Suprapubic skin (tissue), 4 donors: Measurements from ENCODE around the gene CCDC57. TPM values are rescaled to one million over a fixed set of nuclear protein-coding genes. Genes with fewer than 3 reads are reported as not detected.

Experiments
- DNase-seq, 2 donors: peaks; one replicate each; pipeline ENCODE4 v3.0.0-alpha.2; 2019; ENCODE audit warnings: low spot score in 2 of 2
- H3K27ac ChIP-seq: fragments of 200-600 bp; sonication (generic); one replicate; pipeline ENCODE4 v1.5.1; 2019
- H3K27me3 ChIP-seq: fragments of 200-600 bp; sonication (generic); one replicate; pipeline ENCODE4 v1.5.1; 2019
- H3K36me3 ChIP-seq: fragments of 200-600 bp; sonication (generic); one replicate; pipeline ENCODE4 v1.5.1; 2019
- H3K4me1 ChIP-seq: fragments of 200-600 bp; sonication (generic); one replicate; pipeline ENCODE4 v1.5.1; 2019
- H3K4me3 ChIP-seq: fragments of 200-600 bp; sonication (generic); one replicate; pipeline ENCODE4 v1.5.1; 2019; ENCODE audit warnings: mild to moderate bottlenecking
- H3K9me3 ChIP-seq: fragments of 200-600 bp; sonication (generic); one replicate; pipeline ENCODE4 v1.5.1; 2019
- EP300 ChIP-seq: sonication (generic); formaldehyde crosslinking; IDR thresholded peaks from one replicate; pipeline ENCODE4 v1.6.1; 2017; ENCODE audit warnings: antibody characterized with exemption
- POLR2A ChIP-seq, 2 donors: fragments of 450-650 bp; IDR thresholded peaks; one replicate each; pipeline ENCODE4 v1.6.1; 2017; ENCODE audit warnings: antibody characterized with exemption in 2 of 2, mild to moderate bottlenecking in 2 of 2, moderate library complexity in 2 of 2
- POLR2AphosphoS5 ChIP-seq, 3 donors: sonication (generic); formaldehyde crosslinking; IDR thresholded peaks; one replicate each; pipeline ENCODE4 v1.6.1; 2017; ENCODE audit warnings: antibody characterized with exemption in 3 of 3
- WGBS: methylation state at CpG from one replicate; pipeline ENCODE4 v1.1.5; 2018; 5-methylcytosine and 5-hydroxymethylcytosine counted together
- total RNA-seq, 4 donors: library from RNA; depleted of rRNA; stranded (reverse); fragments of >200 nt; gene quantifications; one replicate each; pipeline ENCODE4 v1.1.0, GENCODE V29; 2016
- TF ChIP-seq, protein P1 (sequence below), 2 donors: fragments of 200-600 bp in 1 of 2; fragments of 450-650 bp in 1 of 2; sonication (generic) in 1 of 2; IDR thresholded peaks; one replicate each; pipeline ENCODE4 v1.5.1; 2016 to 2019; ENCODE audit warnings: antibody characterized with exemption in 2 of 2, mild to moderate bottlenecking in 1 of 2, moderate library complexity in 1 of 2

The CCDC57 gene
- total RNA-seq, 4 donors from 2014 or later: 16.1 to 29.8 (median 20.3) TPM

- H3K4me3 ChIP-seq: no peak overlapping the region
- no peaks in the 10 kb centered on the region for H3K4me1 ChIP-seq
- H3K9me3 ChIP-seq: no peaks in the 10 kb centered on the region
- DNase-seq: no peak
- H3K27ac ChIP-seq: no peak overlapping the region
- H3K36me3 ChIP-seq: peaks cover 22% of the 10 kb centered on the region
- WGBS: 95% methylated on average over 15 of the region's 15 CpGs
- TF ChIP-seq EP300: no peak
- TF ChIP-seq POLR2AphosphoS5 (IDR thresholded peaks at IDR 0.05): no peak
- no peak for TF ChIP-seq POLR2A (IDR thresholded peaks at IDR 0.05)
- TF ChIP-seq, protein P1, sequence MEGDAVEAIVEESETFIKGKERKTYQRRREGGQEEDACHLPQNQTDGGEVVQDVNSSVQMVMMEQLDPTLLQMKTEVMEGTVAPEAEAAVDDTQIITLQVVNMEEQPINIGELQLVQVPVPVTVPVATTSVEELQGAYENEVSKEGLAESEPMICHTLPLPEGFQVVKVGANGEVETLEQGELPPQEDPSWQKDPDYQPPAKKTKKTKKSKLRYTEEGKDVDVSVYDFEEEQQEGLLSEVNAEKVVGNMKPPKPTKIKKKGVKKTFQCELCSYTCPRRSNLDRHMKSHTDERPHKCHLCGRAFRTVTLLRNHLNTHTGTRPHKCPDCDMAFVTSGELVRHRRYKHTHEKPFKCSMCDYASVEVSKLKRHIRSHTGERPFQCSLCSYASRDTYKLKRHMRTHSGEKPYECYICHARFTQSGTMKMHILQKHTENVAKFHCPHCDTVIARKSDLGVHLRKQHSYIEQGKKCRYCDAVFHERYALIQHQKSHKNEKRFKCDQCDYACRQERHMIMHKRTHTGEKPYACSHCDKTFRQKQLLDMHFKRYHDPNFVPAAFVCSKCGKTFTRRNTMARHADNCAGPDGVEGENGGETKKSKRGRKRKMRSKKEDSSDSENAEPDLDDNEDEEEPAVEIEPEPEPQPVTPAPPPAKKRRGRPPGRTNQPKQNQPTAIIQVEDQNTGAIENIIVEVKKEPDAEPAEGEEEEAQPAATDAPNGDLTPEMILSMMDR (IDR thresholded peaks at IDR 0.05): no peak
- no peaks in the 10 kb centered on the region for H3K27me3 ChIP-seq
Observed at GRCh38 chr17:82186221-82186620, 26.4 kb downstream of the CCDC57 start.

- TF ChIP-seq POLR2AphosphoS5 (IDR thresholded peaks at IDR 0.05): no peak
- no peaks in the 10 kb centered on the region for H3K4me1 ChIP-seq
- no peaks in the 10 kb centered on the region for H3K9me3 ChIP-seq
- H3K36me3 ChIP-seq: peaks cover 31% of the 10 kb centered on the region
- no peak overlapping the region for H3K4me3 ChIP-seq
- H3K27me3 ChIP-seq: no peaks in the 10 kb centered on the region
- no peak for DNase-seq
- 66% methylated on average over 5 of the region's 5 CpGs for WGBS
- H3K27ac ChIP-seq: no peak overlapping the region
Observed at GRCh38 chr17:82184761-82185160, 27.9 kb downstream of the CCDC57 start.

DNA sequence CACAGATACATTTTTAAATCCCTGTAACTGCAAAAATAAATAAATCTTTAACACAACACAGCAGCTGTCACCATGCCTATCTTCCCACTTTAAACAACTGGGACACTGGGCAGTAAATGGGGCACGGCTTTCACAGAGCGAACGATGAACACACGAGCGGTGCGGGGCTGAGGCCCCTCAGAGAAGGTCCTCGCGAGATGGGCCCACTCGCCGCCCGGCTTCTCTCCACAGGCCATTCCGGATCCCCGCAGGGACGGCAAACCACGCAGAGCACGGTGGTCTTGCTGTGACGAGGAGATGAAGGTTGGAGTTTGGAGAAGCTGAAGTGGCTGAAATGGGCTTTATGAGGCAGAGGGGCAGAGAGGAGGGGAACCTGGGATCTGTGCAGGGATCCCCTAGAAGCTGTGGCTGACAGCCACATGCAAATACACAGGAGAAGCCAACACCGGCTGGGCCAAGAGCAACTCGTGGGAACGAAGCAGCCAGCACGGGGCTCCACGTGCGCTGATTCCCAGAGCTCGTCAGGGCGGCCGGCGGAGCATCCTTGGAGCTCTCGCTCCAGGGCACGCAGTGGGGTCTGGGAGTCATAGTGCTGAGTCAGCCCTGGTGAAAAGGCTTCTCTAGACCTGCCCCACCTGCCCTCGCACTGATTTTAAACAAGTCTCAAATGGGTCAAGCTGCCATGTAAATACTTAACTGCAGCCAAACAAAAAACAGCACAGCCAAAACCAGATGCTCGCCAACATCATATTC, 31.7 kb downstream of the CCDC57 start:
- no peak for DNase-seq
- Histone ChIP-seq H3K4me1 (no peaks in the 10 kb centered on the region), H3K9me3 (no peaks in the 10 kb centered on the region), H3K27me3 (no peaks in the 10 kb centered on the region), H3K27ac (no peak overlapping the region), H3K4me3 (no peak overlapping the region), H3K36me3 (peaks cover 35% of the 10 kb centered on the region)
- 94% methylated on average over 31 of the region's 31 CpGs for WGBS
- no peak for TF ChIP-seq POLR2AphosphoS5 (IDR thresholded peaks at IDR 0.05)
- TF ChIP-seq POLR2A (IDR thresholded peaks at IDR 0.05): no peak
- TF ChIP-seq, protein P1 (IDR thresholded peaks at IDR 0.05): no peak
- no peak for TF ChIP-seq EP300

- no peaks in the 10 kb centered on the region for H3K9me3 ChIP-seq
- no peaks in the 10 kb centered on the region for H3K27me3 ChIP-seq
- H3K4me3 ChIP-seq: no peak overlapping the region
- 92% methylated on average over 10 of the region's 10 CpGs for WGBS
- no peak for DNase-seq
- H3K4me1 ChIP-seq: no peaks in the 10 kb centered on the region
- H3K36me3 ChIP-seq: peaks cover 31% of the 10 kb centered on the region
- TF ChIP-seq POLR2AphosphoS5 (IDR thresholded peaks at IDR 0.05): no peak
- TF ChIP-seq, protein P1 (IDR thresholded peaks at IDR 0.05): no peak
- no peak for TF ChIP-seq POLR2A (IDR thresholded peaks at IDR 0.05)
- TF ChIP-seq EP300: no peak
- no peak overlapping the region for H3K27ac ChIP-seq
Observed at GRCh38 chr17:82179946-82180475, 32.6 kb downstream of the CCDC57 start.

- H3K4me3 ChIP-seq: no peak overlapping the region
- H3K9me3 ChIP-seq: no peaks in the 10 kb centered on the region
- 87% methylated on average over 13 of the region's 13 CpGs for WGBS
- peaks cover 25% of the 10 kb centered on the region for H3K36me3 ChIP-seq
- no peak overlapping the region for H3K27ac ChIP-seq
- no peak for DNase-seq
- TF ChIP-seq POLR2AphosphoS5 (IDR thresholded peaks at IDR 0.05) (no peak), POLR2A (IDR thresholded peaks at IDR 0.05) (no peak)
- H3K4me1 ChIP-seq: no peaks in the 10 kb centered on the region
- H3K27me3 ChIP-seq: no peaks in the 10 kb centered on the region
Observed at GRCh38 chr17:82179412-82179811, 33.2 kb downstream of the CCDC57 start.

DNA sequence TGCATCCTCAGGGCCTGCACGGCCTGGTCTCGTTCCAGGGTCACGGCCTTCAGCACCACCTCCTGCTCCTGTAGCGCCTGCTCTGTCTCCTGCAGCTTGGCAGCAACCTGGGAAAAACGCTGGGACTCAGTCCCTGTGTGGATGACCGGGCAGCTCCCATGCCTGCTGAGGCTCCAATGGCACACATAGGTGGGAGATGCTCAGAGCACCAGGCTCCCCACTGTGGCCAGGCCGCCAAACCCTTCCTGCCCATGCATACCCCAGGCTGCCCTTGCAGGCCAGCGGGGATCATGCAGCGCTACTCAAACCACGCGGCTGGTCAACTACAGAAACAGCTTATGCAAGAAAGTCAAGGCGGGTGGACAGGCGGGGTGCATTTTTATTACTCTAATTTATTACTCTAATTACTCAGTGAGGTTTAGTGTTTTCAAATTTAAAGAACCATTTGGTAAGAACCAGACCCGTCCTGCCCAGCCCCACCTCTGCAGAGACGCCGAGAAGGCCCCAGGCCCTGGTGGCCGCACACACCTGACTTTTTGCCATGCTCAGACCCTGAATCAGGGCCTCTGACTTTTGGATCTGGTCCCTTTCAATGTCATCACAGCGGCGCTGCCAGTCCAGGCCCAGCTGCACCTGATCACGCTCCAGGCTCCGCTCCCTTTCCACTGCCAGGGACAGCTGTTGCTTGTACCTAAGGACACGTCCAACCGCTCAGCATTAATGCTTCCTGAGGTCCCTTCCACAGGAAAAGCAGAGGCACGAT, 34.0 kb downstream of the CCDC57 start:
- H3K27me3 ChIP-seq: no peaks in the 10 kb centered on the region
- H3K27ac ChIP-seq: no peak overlapping the region
- DNase-seq: no peak
- peaks cover 24% of the 10 kb centered on the region for H3K36me3 ChIP-seq
- WGBS: 84% methylated on average over 13 of the region's 24 CpGs
- TF ChIP-seq POLR2A (IDR thresholded peaks at IDR 0.05) (no peak), EP300 (no peak), POLR2AphosphoS5 (IDR thresholded peaks at IDR 0.05) (no peak)
- TF ChIP-seq, protein P1 (IDR thresholded peaks at IDR 0.05): no peak
- H3K9me3 ChIP-seq: no peaks in the 10 kb centered on the region
- H3K4me3 ChIP-seq: no peak overlapping the region
- H3K4me1 ChIP-seq: no peaks in the 10 kb centered on the region
